Stimulated activated CD4-positive, alpha-beta T cell treated with anti-CD3 and anti-CD28 coated beads, Interleukin-4, amount 100 ng/mL, for 1 hour (primary cell): ENCODE data around the gene TNFRSF4.

ENCODE experiments used
- DNase-seq: peaks from one replicate; pipeline ENCODE4 v3.0.0-alpha.2; 2020

TNFRSF4 gene

DNA sequence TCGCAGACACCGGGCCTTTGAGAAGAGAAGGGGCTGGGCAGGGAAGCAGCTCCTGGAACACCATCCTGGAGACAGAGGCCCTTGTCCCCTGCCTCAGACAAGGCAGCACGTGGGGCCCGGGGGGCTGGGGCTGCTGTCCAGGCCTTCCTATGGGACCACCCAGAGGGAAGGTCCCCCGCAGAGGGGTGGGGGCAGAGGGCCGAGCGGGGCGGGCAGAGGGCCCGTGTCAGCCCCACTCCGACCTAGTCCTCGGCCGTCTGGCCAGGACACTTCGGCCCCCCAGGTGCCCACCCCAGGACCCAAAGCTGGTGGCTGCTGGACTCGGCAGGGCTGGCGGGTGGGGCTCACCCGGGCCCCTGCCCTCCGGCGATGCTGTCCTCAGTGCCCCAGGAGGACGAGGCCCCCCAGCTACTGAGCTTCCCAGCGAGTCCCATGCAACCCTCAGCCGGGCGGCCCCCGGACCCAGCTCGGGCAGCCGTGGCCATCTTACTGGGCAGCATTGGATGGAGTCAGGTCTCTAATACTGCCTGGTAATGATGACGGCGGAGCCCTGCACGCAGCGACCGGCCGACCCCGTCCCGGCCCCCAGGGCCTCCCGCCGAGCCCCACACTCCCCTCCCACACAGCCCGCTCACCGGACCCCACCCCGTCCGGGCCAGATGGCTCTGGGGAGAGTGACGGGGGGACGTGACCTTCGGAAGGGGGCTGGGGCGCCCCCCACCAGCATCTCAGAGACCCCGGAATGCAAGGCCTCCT lies 47.1 kb downstream of the TNFRSF4 start:
- no peak for DNase-seq

- no peak for DNase-seq
These were observed 48.0 kb downstream of the TNFRSF4 start for GRCh38 chr1:1165900-1166421.

- no peak for DNase-seq
These were observed 48.5 kb downstream of the TNFRSF4 start for GRCh38 chr1:1165485-1165884.

DNA sequence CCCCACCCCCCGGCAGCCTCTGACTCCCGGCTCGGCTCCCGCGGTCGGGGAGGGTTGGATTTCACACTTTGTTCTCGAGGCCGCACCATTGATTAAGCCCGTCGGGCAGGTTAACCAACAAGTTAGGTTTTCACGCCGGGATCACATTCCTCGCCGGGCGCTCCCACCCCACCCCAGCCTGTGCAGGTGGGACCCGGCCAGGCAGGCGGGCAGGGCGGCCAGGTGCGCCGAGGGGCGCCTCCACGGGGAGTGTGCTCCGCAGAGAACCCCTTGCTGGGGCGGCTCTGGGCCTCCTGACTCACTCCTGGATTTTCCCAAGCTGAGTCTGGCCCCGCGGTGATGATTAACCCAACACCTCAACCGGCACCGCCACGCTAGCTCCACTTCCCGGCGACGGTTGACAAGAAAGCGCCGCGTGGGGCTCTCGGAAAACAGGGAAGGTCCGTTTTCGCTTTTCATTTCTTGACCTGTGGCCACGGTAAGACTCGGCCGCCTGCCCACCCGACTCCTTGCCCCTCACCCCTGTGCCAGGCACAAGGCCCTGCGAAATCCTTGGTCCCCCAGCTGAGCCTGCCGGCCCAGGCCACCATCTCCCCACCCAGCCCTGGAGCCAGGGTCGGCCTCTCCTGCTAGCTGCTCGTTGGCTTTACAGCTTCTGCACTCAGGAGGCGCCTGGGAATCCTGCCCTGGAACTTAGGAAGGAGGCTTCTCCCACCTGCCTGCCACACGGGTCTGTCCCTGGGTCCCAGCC lies 49.1 kb downstream of the TNFRSF4 start:
- DNase-seq: no peak

DNA sequence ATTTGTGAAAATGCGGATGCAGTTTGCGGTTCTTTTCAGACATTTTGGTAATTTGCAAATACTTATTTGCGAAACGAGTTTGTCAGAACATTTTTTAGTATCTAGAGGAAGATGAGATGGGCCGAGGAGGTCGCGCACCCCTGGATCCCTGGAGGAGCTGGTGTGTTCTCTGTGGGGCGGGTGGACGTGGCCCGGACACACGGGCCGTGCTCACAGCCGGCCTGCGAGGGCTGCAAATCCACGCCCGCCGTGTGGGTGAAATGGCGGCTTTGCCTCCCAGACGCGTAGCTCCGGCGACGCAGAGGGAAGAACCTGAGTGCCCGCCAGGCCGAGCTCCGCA lies 49.6 kb downstream of the TNFRSF4 start:
- DNase-seq: no peak

- DNase-seq: no peak
These were observed 50.3 kb downstream of the TNFRSF4 start for GRCh38 chr1:1163538-1164070.

- DNase-seq: no peak
These were observed 51.1 kb downstream of the TNFRSF4 start for GRCh38 chr1:1162597-1163537.

GRCh38 chr1:1161683-1162079 lies 52.3 kb downstream of the TNFRSF4 start:
- DNase-seq: no peak
